Kidney epithelial cell (primary cell): ENCODE results near the gene TBX2. TPM values are rescaled to one million over a fixed set of nuclear protein-coding genes. Genes with fewer than 3 reads are reported as not detected.

Experiments
- DNase-seq: peaks from one replicate; pipeline ENCODE4 v3.0.0-alpha.2; 2010; ENCODE audit warnings: low read depth
- H3K27me3 ChIP-seq: 2 replicates; pipeline ENCODE4 v1.6.0; 2011; ENCODE audit warnings: low read length; ENCODE audit not compliant: control insufficient read depth, insufficient read depth
- H3K36me3 ChIP-seq: 2 replicates; pipeline ENCODE4 v1.5.1; 2011; ENCODE audit warnings: low read length; ENCODE audit not compliant: control insufficient read depth, insufficient read depth
- H3K4me3 ChIP-seq: 2 replicates; pipeline ENCODE4 v1.5.1; 2011; ENCODE audit warnings: low read depth, mild to moderate bottlenecking, control low read depth, low read length
- total RNA-seq: library from RNA; depleted of rRNA; stranded (reverse); fragments of >200 nt; gene quantifications from 2 replicates; pipeline ENCODE4 v1.2.3, GENCODE V29; 2015
- TF ChIP-seq, protein P1 (sequence below): IDR thresholded peaks from 2 replicates; pipeline ENCODE4 v1.5.1; 2011; ENCODE audit warnings: mild to moderate bottlenecking, moderate library complexity, low read length, control low read depth, inconsistent platforms; ENCODE audit not compliant: insufficient read depth, poor library complexity, severe bottlenecking

Gene TBX2
- total RNA-seq, 1 donor from 2014 or later = 7.3 TPM

- TF ChIP-seq, protein P1, sequence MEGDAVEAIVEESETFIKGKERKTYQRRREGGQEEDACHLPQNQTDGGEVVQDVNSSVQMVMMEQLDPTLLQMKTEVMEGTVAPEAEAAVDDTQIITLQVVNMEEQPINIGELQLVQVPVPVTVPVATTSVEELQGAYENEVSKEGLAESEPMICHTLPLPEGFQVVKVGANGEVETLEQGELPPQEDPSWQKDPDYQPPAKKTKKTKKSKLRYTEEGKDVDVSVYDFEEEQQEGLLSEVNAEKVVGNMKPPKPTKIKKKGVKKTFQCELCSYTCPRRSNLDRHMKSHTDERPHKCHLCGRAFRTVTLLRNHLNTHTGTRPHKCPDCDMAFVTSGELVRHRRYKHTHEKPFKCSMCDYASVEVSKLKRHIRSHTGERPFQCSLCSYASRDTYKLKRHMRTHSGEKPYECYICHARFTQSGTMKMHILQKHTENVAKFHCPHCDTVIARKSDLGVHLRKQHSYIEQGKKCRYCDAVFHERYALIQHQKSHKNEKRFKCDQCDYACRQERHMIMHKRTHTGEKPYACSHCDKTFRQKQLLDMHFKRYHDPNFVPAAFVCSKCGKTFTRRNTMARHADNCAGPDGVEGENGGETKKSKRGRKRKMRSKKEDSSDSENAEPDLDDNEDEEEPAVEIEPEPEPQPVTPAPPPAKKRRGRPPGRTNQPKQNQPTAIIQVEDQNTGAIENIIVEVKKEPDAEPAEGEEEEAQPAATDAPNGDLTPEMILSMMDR = no peak
- Histone ChIP-seq H3K27me3 (peaks cover 22% of the 10 kb centered on the region), H3K4me3 (no peak overlapping the region), H3K36me3 (no peaks in the 10 kb centered on the region)
- no peak for DNase-seq
These were observed 21.8 kb downstream of the TBX2 start for GRCh38 chr17:61421460-61421859.

GRCh38 chr17:61422116-61422799 lies 22.6 kb downstream of the TBX2 start:
- Histone ChIP-seq H3K36me3 (no peaks in the 10 kb centered on the region), H3K4me3 (no peak overlapping the region), H3K27me3 (peaks cover 22% of the 10 kb centered on the region)
- no peak for DNase-seq
- TF ChIP-seq, protein P1 = no peak

GRCh38 chr17:61422869-61423268 lies 23.2 kb downstream of the TBX2 start:
- TF ChIP-seq, protein P1 = no peak
- no peak for DNase-seq
- H3K36me3 ChIP-seq = no peaks in the 10 kb centered on the region
- H3K4me3 ChIP-seq = no peak overlapping the region
- H3K27me3 ChIP-seq = peaks cover 21% of the 10 kb centered on the region

DNA sequence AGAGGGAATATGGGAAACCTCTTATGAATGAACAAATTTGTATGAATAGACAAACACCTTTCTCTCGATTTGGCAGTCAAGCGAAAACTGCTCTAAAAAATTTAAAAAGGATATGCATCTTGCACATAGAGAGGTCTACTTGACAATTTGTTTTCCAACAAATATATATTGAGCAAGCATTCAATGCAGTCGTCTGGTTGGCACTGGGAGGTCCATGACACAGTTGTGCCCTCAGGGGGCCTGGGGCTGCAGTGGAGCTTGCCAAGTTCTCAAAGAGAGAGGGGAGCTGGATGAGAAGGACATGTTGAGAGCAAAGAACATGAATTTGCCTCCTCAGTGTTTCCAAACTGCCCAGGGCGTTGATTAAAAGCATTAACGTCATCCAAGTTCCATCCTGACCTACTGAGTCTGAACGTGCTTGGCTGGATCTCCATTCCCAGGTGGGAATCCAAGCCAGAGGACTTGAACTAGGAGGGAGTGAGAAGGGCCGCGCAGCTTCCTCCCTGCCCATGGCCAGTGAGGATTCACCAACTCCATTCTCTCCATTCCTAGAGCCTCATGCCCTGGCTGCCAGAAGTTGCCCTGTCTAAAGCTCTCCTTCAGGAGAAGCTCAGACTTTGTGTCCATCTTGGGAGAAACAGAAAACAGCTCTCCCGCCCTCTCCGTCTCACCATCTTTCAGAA lies 24.5 kb downstream of the TBX2 start:
- Histone ChIP-seq H3K4me3 (no peak overlapping the region), H3K36me3 (no peaks in the 10 kb centered on the region), H3K27me3 (peaks cover 21% of the 10 kb centered on the region)
- no peak for DNase-seq
- TF ChIP-seq, protein P1 = no peak

DNA sequence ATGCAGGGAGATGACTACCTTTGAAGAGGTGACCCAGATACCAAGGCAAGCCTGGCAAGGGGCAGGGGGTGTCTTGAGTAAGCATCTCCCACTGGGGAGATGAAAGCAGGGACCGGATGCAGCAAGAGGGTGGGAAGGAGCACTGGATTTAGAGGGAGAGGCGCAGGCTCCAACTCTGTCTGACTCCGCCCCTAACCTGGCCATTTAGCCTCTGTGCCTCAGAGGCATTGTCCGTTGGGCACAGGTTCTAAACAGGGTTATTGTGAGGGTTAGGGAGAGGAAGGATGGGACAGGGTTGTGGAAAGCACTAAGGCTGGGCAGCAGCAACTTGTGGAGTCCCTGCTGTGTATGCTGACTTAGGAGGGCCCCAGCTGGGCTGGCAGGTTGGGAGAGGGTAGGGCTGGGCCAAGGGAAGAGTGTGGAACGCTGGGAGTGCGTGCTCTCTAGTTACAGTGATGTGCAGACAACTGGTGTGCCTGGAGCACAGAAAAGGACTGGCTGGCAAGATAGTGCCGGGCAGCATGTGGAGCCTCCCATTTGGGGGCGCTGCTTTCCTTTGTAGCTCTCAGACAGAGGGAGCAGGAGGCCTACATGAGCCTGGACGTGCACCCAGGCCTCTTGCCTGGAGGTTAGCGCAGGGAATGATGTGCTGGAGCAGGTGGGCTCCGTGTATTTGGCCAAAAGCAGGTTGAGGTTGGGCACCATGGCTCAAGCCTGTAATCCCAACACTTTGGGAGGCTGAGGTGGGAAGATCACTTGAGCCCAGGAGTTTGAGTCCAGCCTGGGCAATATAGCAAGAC lies 26.2 kb downstream of the TBX2 start:
- TF ChIP-seq, protein P1 = no peak
- Histone ChIP-seq H3K27me3 (peaks cover 10% of the 10 kb centered on the region), H3K4me3 (no peak overlapping the region), H3K36me3 (no peaks in the 10 kb centered on the region)
- no peak for DNase-seq
